Heart left ventricle (tissue), 16 donors: ENCODE results near the gene LAMB1. TPM values are rescaled to one million over a fixed set of nuclear protein-coding genes. Genes with fewer than 3 reads are reported as not detected.

Experiments
- ATAC-seq, 4 donors: fragments of 200-7000 bp; cut with Tn5 transposase; one replicate each; pipeline ENCODE4 v1.9.1; 2020 to 2022; ENCODE audit warnings: moderate library complexity in 4 of 4, mild to moderate bottlenecking in 3 of 4, moderate number of reproducible peaks in 1 of 4
- DNase-seq, 5 donors: peaks; one replicate each; pipeline ENCODE4 v3.0.0-alpha.2; 2020
- H3K27ac ChIP-seq, 12 donors: fragments of 200-600 bp; sonication (generic) in 4 of 12; one replicate each; pipeline versions ENCODE4 v1.5.0 to v1.8.0; 2016 to 2022; ENCODE audit warnings: mild to moderate bottlenecking in 2 of 12
- H3K27me3 ChIP-seq, 9 donors: fragments of 200-600 bp; sonication (generic) in 2 of 9; one replicate each; pipeline versions ENCODE4 v1.5.1 to v1.8.0; 2016 to 2022; ENCODE audit warnings: mild to moderate bottlenecking in 3 of 9
- H3K36me3 ChIP-seq, 9 donors: fragments of 200-600 bp; sonication (generic) in 2 of 9; one replicate each; pipeline versions ENCODE4 v1.5.0 to v1.8.0; 2018 to 2022; ENCODE audit warnings: mild to moderate bottlenecking in 2 of 9
- H3K4me1 ChIP-seq, 12 donors: fragments of 200-600 bp; sonication (generic) in 4 of 12; one replicate each; pipeline versions ENCODE4 v1.5.0 to v1.8.0; 2016 to 2022; ENCODE audit warnings: mild to moderate bottlenecking in 3 of 12
- H3K4me3 ChIP-seq, 12 donors: fragments of 200-600 bp; sonication (generic) in 4 of 12; one replicate each; pipeline versions ENCODE4 v1.5.0 to v1.8.0; 2017 to 2022; ENCODE audit warnings: mild to moderate bottlenecking in 9 of 12, moderate library complexity in 4 of 12
- H3K9me3 ChIP-seq, 12 donors: fragments of 200-600 bp; sonication (generic) in 4 of 12; one replicate each; pipeline versions ENCODE4 v1.5.0 to v1.8.0; 2016 to 2022; ENCODE audit warnings: mild to moderate bottlenecking in 1 of 12
- CTCF ChIP-seq, 12 donors: fragments of 200-600 bp; sonication (generic) in 4 of 12; IDR thresholded peaks; one replicate each; pipeline versions ENCODE4 v1.5.0 to v1.8.0; 2018 to 2022; ENCODE audit warnings: antibody characterized with exemption in 12 of 12, mild to moderate bottlenecking in 5 of 12
- POLR2A ChIP-seq, 2 donors: fragments of 450-650 bp; IDR thresholded peaks; one replicate each; pipeline ENCODE4 v1.6.1; 2017; ENCODE audit warnings: antibody characterized with exemption in 2 of 2, mild to moderate bottlenecking in 2 of 2, moderate library complexity in 2 of 2
- WGBS, 4 donors: extraction: QIAGEN DNeasy Blood & Tissue Kit in 2 of 4; methylation state at CpG; one replicate each; pipeline versions ENCODE4 v1.1.5 to v1.1.7; 2013 to 2018; 5-methylcytosine and 5-hydroxymethylcytosine counted together
- intact Hi-C, 10 donors: fragments of 100-400 bp; cut with DNase I; formaldehyde crosslinking; loops; one replicate each; pipeline versions ENCODE4 v1.11.1 to v1.14.2; 2022
- polyA plus RNA-seq, 2 donors: library from polyadenylated mRNA; stranded (reverse); fragments of 200-250 nt; gene quantifications; one replicate each; pipeline ENCODE4 v1.2.3, GENCODE V29; 2013
- total RNA-seq, 9 donors: library from RNA; depleted of rRNA in 2 of 9; stranded (reverse); fragments of >200 nt in 2 of 9; fragmentation: NEBNext Ultra II Directional in 3 of 9; extraction: Animal tissue kit (Norgen Biotek cat#: 25700) in 3 of 9; gene quantifications; one replicate each; pipeline versions ENCODE4 v1.1.0 to v1.2.4, GENCODE V29; 2016 to 2023
- donor health status: ischemic (EF 13 %, LVEDD 7.1; RV severe dilation, severe dysfunction).
- donor health status: healthy with polysubstance abuse.
- donor health status: DM: no; HTN: yes; CAD: no.
- donor health status: DM: no; HTN: no; CAD: no.
- donor health status: ischemic (EF 25% LVEDD 6.9; RV normal size, moderate dysfunction).
- donor health status: ischemic (EF 25% LVEDD 5.7; RV mildly dilated, moderate dysfunction).
- donor health status: healthy.
- donor health status: DM: yes; HTN: yes; CAD: no.
- donor health status: ischemic (EF 35%, LVEDD 5.7; RV mildly dilated, moderate dysfunction).
- donor health status: nonischemic (EF 11% LVEDD 7.7; RV severe dilation, severe dysfunction).
- donor health status: DM: yes; HTN: yes; CAD: no.
- donor health status: PGD.
- donor health status: ischemic (EF 29% LVEDD 5.4; RV normal size, mild dysfunction).
- donor health status: nonischemic (EF 23%, LVEDD 6.1; RV moderate dilation, normal function).

The LAMB1 gene
- total and polyA plus RNA-seq, 11 donors: 29.1 to 121 (median 55.9) TPM

- ATAC-seq (peak in 1 of 4 donors; percentile 6), DNase-seq (no peak)
- Histone ChIP-seq H3K4me3 (peak overlapping the region in 6 of 12 donors; percentile 27 to 86 (median 70)), H3K27ac (peak overlapping the region in 8 of 12 donors; percentile 3 to 88 (median 50)), H3K27me3 (peaks cover 0 to 36% (median 0%) of the 10 kb centered on the region in 9 donors), H3K4me1 (peaks cover 0 to 42% (median 25%) of the 10 kb centered on the region in 12 donors), H3K9me3 (no peaks in the 10 kb centered on the region), H3K36me3 (peaks cover 0 to 5% (median 0%) of the 10 kb centered on the region in 9 donors)
- intact Hi-C loops: loop anchor here in 9 of 10 donors (5.0 to 10.0 kb wide), 7 partner anchors 37 to 143 kb away; partner anchors contain the start of gene DLD (in 2 of the 9)
- WGBS, 4 donors: 48 to 72% (median 59%) methylated on average over 11 to 13 of the region's 13 CpGs
- no peak for TF ChIP-seq POLR2A (IDR thresholded peaks at IDR 0.05)
- no peak for TF ChIP-seq CTCF (IDR thresholded peaks at IDR 0.05)
Measured at GRCh38 chr7:108004220-108005142, 1.5 kb upstream of the LAMB1 start.

GRCh38 chr7:108003599-108003935 is 606 bp upstream of the LAMB1 start:
- Histone ChIP-seq H3K36me3 (peaks cover 0 to 5% (median 0%) of the 10 kb centered on the region in 9 donors), H3K4me3 (peak overlapping the region in 11 of 12 donors; percentile 63 to 91 (median 73)), H3K9me3 (no peaks in the 10 kb centered on the region), H3K27me3 (peaks cover 0 to 36% (median 0%) of the 10 kb centered on the region in 9 donors), H3K27ac (peak overlapping the region in 11 of 12 donors; percentile 52 to 92 (median 87)), H3K4me1 (peaks cover 0 to 48% (median 34%) of the 10 kb centered on the region in 12 donors)
- TF ChIP-seq POLR2A (IDR thresholded peaks at IDR 0.05) (no peak), CTCF (IDR thresholded peaks at IDR 0.05) (no peak)
- DNase-seq (no peak), ATAC-seq (no peak)
- intact Hi-C loops: loop anchor here in 9 of 10 donors (5.0 to 10.0 kb wide), 7 partner anchors 36 to 144 kb away; partner anchors contain the start of gene DLD (in 2 of the 9)
- 46 to 71% (median 53%) methylated on average over 13 to 15 of the region's 15 CpGs for WGBS, 4 donors

- H3K27ac ChIP-seq: peak overlapping the region; percentile 52 to 92 (median 86)
- WGBS, 4 donors: 0 to 1% (median 1%) methylated on average over 57 to 75 of the region's 75 CpGs
- TF ChIP-seq POLR2A (IDR thresholded peaks at IDR 0.05): no peak
- peak in 3 of 4 donors; percentile 21 to 40 (median 30) for ATAC-seq
- peaks cover 0 to 16% (median 10%) of the 10 kb centered on the region in 9 donors for H3K36me3 ChIP-seq
- peak in 3 of 5 donors; percentile 29 to 48 (median 42) for DNase-seq
- H3K4me1 ChIP-seq: peaks cover 0 to 56% (median 35%) of the 10 kb centered on the region in 12 donors
- peak overlapping the region; percentile 63 to 91 (median 72) for H3K4me3 ChIP-seq
- H3K27me3 ChIP-seq: peaks cover 0 to 36% (median 0%) of the 10 kb centered on the region in 9 donors
- intact Hi-C loops: loop anchor here (1.0 to 10.0 kb wide), 10 partner anchors 30 to 145 kb away; partner anchors contain the start of gene DLD (in 2 of the 10)
- H3K9me3 ChIP-seq: no peaks in the 10 kb centered on the region
Measured at GRCh38 chr7:108001764-108002725, 916 bp downstream of the LAMB1 start.
